Neuronal stem cell (in vitro differentiated cells): Measurements from ENCODE around the gene SENP1.

Experiments used
- DNase-seq: peaks from one replicate; pipeline ENCODE4 v3.0.0-alpha.2; 2013; ENCODE audit warnings: low spot score
- H2AFZ ChIP-seq: one replicate; pipeline ENCODE4 v1.6.1; 2013; ENCODE audit warnings: mild to moderate bottlenecking, low read length, inconsistent platforms
- H2AK5ac ChIP-seq: 2 replicates; pipeline ENCODE4 v1.6.1; 2013; ENCODE audit warnings: low read depth, mild to moderate bottlenecking, inconsistent platforms, low read length, moderate library complexity, mixed read lengths
- H2BK120ac ChIP-seq: 2 replicates; pipeline ENCODE4 v1.6.1; 2013; ENCODE audit warnings: low read depth, mild to moderate bottlenecking, inconsistent platforms, low read length, moderate library complexity, mixed read lengths
- H2BK12ac ChIP-seq: one replicate; pipeline ENCODE4 v1.6.1; 2013; ENCODE audit warnings: low read length, inconsistent platforms
- H2BK15ac ChIP-seq: 2 replicates; pipeline ENCODE4 v1.6.1; 2013; ENCODE audit warnings: mild to moderate bottlenecking, low read length, inconsistent platforms, mixed read lengths
- H2BK5ac ChIP-seq: one replicate; pipeline ENCODE4 v1.6.1; 2013; ENCODE audit warnings: inconsistent platforms, mild to moderate bottlenecking, low read length, moderate library complexity
- H3K14ac ChIP-seq: one replicate; pipeline ENCODE4 v1.6.1; 2013; ENCODE audit warnings: low read length, inconsistent platforms
- H3K18ac ChIP-seq: 2 replicates; pipeline ENCODE4 v1.6.1; 2013; ENCODE audit warnings: low read length, inconsistent platforms
- H3K23ac ChIP-seq: 2 replicates; pipeline ENCODE4 v1.6.1; 2013; ENCODE audit warnings: low read depth, mild to moderate bottlenecking, mixed read lengths, low read length, inconsistent platforms; ENCODE audit not compliant: poor library complexity
- H3K27ac ChIP-seq: replicated peaks from 3 replicates; pipeline ENCODE4 v1.5.1; 2013; ENCODE audit warnings: low read length, inconsistent platforms
- H3K27me3 ChIP-seq, 3 experiments: 2 replicates each; pipeline ENCODE4 v1.6.1; 2013; ENCODE audit warnings: low read length in 3 of 3, mild to moderate bottlenecking in 2 of 3, inconsistent platforms in 1 of 3, low read depth in 1 of 3, mixed read lengths in 1 of 3, moderate library complexity in 1 of 3; ENCODE audit not compliant: control insufficient read depth in 3 of 3, insufficient read depth in 3 of 3
- H3K36me3 ChIP-seq, 2 donors: replicated peaks in 1 of 2; 2 replicates each; pipeline ENCODE4 v1.6.1; 2013; ENCODE audit warnings: low read length in 2 of 2; ENCODE audit not compliant: control insufficient read depth in 2 of 2, insufficient read depth in 2 of 2
- H3K4ac ChIP-seq: 2 replicates; pipeline ENCODE4 v1.6.1; 2013; ENCODE audit warnings: inconsistent platforms, mild to moderate bottlenecking, low read length, moderate library complexity
- H3K4me1 ChIP-seq, 2 donors: 1 replicate in 1 of 2; 2 replicates in 1 of 2; pipeline ENCODE4 v1.6.1; 2013; ENCODE audit warnings: low read length in 2 of 2, low read depth in 1 of 2; ENCODE audit not compliant: control insufficient read depth in 2 of 2, insufficient read depth in 1 of 2
- H3K4me2 ChIP-seq: one replicate; pipeline ENCODE4 v1.6.1; 2013; ENCODE audit warnings: mild to moderate bottlenecking, low read length, inconsistent platforms; ENCODE audit not compliant: insufficient read depth, poor library complexity, severe bottlenecking
- H3K4me3 ChIP-seq, 2 donors: 2 replicates each; pipeline ENCODE4 v1.5.1; 2013; ENCODE audit warnings: low read length in 2 of 2, mild to moderate bottlenecking in 2 of 2, inconsistent platforms in 1 of 2, moderate library complexity in 1 of 2
- H3K79me1 ChIP-seq: one replicate; pipeline ENCODE4 v1.6.1; 2013; ENCODE audit warnings: low read depth, mild to moderate bottlenecking, inconsistent platforms, low read length, moderate library complexity
- H3K9ac ChIP-seq: one replicate; pipeline ENCODE4 v1.6.1; 2013; ENCODE audit warnings: mild to moderate bottlenecking, low read depth, low read length, inconsistent platforms; ENCODE audit not compliant: poor library complexity
- H3K9me3 ChIP-seq, 2 donors: replicated peaks in 1 of 2; 2 replicates each; pipeline versions ENCODE3 to v1.6.1; 2013; ENCODE audit warnings: low read length in 2 of 2, mild to moderate bottlenecking in 2 of 2, inconsistent platforms in 1 of 2, low read depth in 1 of 2, mixed read lengths in 1 of 2, moderate library complexity in 1 of 2; ENCODE audit not compliant: control insufficient read depth in 2 of 2, insufficient read depth in 1 of 2
- H4K8ac ChIP-seq: one replicate; pipeline ENCODE4 v1.6.1; 2013; ENCODE audit warnings: low read depth, mild to moderate bottlenecking, inconsistent platforms, low read length, moderate library complexity
- H4K91ac ChIP-seq: one replicate; pipeline ENCODE4 v1.6.1; 2013; ENCODE audit warnings: low read length, low read depth, mild to moderate bottlenecking, inconsistent platforms; ENCODE audit not compliant: poor library complexity
- WGBS, 2 donors: extraction: QIAGEN DNeasy Blood & Tissue Kit; methylation state at CpG; one replicate each; pipeline ENCODE4 v1.1.7; 2013; ENCODE audit warnings: missing lambda C conversion rate in 2 of 2, mixed read lengths in 1 of 2; ENCODE audit not compliant: insufficient read length in 2 of 2, insufficient replicate concordance in 1 of 2; ENCODE audit errors: extremely low coverage in 2 of 2; 5-methylcytosine and 5-hydroxymethylcytosine counted together

Gene SENP1

DNA sequence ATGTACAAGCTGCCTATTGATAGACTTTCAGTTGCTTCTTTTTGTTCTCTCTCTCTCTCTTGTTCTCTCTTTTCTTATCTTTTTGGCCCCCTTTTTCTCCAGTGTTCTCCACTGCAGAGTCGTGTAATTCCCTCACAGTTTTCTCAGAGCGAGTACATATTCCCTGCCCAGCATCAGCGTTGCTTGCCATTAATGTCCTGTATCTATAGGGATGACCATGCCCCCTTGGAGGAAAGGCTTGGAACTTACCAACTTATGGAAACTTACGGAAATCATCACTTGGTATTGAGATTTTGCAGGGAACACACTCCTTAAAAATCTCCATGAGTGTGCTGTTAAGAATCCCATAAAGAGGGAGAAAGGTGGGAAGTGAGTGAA is 87.3 kb downstream of the SENP1 start:
- Histone ChIP-seq H2AK5ac (no peak overlapping the region), H4K91ac (no peak overlapping the region), H3K9ac (no peak overlapping the region), H3K27me3 (peaks cover 0 to 16% (median 3%) of the 10 kb centered on the region in 3 experiments), H2BK12ac (no peak overlapping the region), H3K23ac (no peak overlapping the region), H3K4ac (no peak overlapping the region), H2AFZ (no peak overlapping the region), H3K4me2 (no peak overlapping the region), H4K8ac (no peak overlapping the region), H3K9me3 (no peaks in the 10 kb centered on the region), H3K27ac (no peak overlapping the region), H2BK5ac (no peak overlapping the region), H3K18ac (no peak overlapping the region), H2BK15ac (no peak overlapping the region), H3K4me1 (peaks cover 25 to 34% of the 10 kb centered on the region in 2 donors), H2BK120ac (no peak overlapping the region), H3K36me3 (no peaks in the 10 kb centered on the region), H3K79me1 (no peaks in the 10 kb centered on the region), H3K14ac (no peak overlapping the region), H3K4me3 (no peak overlapping the region)
- DNase-seq: no peak
- WGBS, 2 donors: no CpG with 5 or more reads among the region's 4 CpGs

DNA sequence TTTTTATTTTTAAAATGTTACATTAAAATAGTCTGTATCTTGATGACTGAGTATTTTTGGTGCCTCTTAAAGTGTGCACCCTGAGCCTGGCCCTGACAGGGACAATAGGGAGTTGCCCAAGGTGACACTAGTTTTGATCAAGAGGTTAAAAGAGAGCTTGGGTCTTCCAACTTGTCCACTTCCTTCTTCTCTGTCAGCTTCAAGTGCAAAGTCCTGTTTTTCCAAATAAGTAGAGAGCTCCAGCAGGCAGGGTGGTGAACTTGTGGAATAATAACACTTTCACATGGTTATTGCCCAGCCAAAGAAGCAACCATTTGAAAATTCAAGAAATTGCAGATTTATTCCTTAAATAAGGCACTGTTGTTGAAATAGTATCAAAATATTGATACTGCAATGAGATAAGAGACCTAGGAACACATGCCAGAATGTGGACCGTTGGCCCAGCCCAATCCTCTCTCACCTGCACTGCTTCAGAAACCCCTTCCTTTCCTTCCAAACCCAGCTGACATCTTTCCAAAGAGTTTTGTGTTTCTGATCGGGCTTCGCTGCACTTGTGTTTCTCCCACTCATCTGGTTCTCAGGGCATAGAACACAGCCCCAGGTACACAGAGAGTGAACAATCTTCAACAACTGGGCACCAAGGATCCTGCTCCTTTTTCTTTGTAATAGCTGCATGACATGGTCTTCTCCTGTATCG is 87.8 kb downstream of the SENP1 start:
- H3K27me3 ChIP-seq: peaks cover 0 to 18% (median 3%) of the 10 kb centered on the region in 3 experiments
- H3K9me3 ChIP-seq: no peaks in the 10 kb centered on the region
- H2BK120ac ChIP-seq: no peak overlapping the region
- no peak overlapping the region for H2AFZ ChIP-seq
- no peak overlapping the region for H3K23ac ChIP-seq
- H3K4me2 ChIP-seq: no peak overlapping the region
- H3K4me1 ChIP-seq: peaks cover 19 to 29% of the 10 kb centered on the region in 2 donors
- WGBS, 2 donors: no CpG with 5 or more reads among the region's 4 CpGs
- H2BK15ac ChIP-seq: no peak overlapping the region
- no peak overlapping the region for H3K9ac ChIP-seq
- no peaks in the 10 kb centered on the region for H3K79me1 ChIP-seq
- H3K18ac ChIP-seq: no peak overlapping the region
- no peak overlapping the region for H4K91ac ChIP-seq
- no peak overlapping the region for H3K4ac ChIP-seq
- no peak overlapping the region for H3K27ac ChIP-seq
- H3K4me3 ChIP-seq: no peak overlapping the region
- H2AK5ac ChIP-seq: no peak overlapping the region
- no peak overlapping the region for H2BK5ac ChIP-seq
- no peaks in the 10 kb centered on the region for H3K36me3 ChIP-seq
- no peak overlapping the region for H3K14ac ChIP-seq
- H2BK12ac ChIP-seq: no peak overlapping the region
- DNase-seq: no peak
- H4K8ac ChIP-seq: no peak overlapping the region

DNA sequence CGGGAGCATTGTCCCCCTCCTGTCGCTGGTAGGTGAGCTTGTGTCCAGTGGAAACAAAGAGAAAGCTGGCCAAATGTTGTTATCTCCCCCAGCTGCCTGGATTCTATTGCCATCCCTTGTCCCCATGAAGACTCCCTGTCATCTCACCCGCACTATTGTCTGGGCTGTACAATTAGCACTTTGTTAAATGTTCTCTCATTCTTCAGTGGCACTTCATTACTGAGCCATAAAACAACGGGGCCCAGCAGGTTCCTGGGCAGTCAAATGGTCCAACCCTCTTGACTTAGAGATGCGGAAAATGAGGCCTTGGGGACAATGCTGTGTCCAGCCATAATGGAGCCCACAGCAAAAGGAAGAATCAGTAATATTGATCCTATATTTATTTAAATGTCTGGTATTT is 88.4 kb downstream of the SENP1 start:
- H3K79me1 ChIP-seq: no peaks in the 10 kb centered on the region
- H3K27ac ChIP-seq: no peak overlapping the region
- H3K27me3 ChIP-seq: peaks cover 0 to 18% (median 3%) of the 10 kb centered on the region in 3 experiments
- peak overlapping the region; percentile 23 for H3K18ac ChIP-seq
- no peaks in the 10 kb centered on the region for H3K9me3 ChIP-seq
- H3K9ac ChIP-seq: no peak overlapping the region
- no peak for DNase-seq
- no peak overlapping the region for H3K4me3 ChIP-seq
- no peak overlapping the region for H2BK12ac ChIP-seq
- H3K4ac ChIP-seq: no peak overlapping the region
- H2AFZ ChIP-seq: peak overlapping the region; percentile 18
- H3K14ac ChIP-seq: no peak overlapping the region
- no peak overlapping the region for H3K23ac ChIP-seq
- H2BK15ac ChIP-seq: peak overlapping the region; percentile 18
- H4K91ac ChIP-seq: no peak overlapping the region
- no peak overlapping the region for H4K8ac ChIP-seq
- H2BK120ac ChIP-seq: no peak overlapping the region
- H3K4me1 ChIP-seq: peaks cover 15 to 24% of the 10 kb centered on the region in 2 donors
- H2AK5ac ChIP-seq: peak overlapping the region; percentile 59
- WGBS, 2 donors: no CpG with 5 or more reads among the region's 5 CpGs
- H2BK5ac ChIP-seq: no peak overlapping the region
- no peak overlapping the region for H3K4me2 ChIP-seq
- no peaks in the 10 kb centered on the region for H3K36me3 ChIP-seq

DNA sequence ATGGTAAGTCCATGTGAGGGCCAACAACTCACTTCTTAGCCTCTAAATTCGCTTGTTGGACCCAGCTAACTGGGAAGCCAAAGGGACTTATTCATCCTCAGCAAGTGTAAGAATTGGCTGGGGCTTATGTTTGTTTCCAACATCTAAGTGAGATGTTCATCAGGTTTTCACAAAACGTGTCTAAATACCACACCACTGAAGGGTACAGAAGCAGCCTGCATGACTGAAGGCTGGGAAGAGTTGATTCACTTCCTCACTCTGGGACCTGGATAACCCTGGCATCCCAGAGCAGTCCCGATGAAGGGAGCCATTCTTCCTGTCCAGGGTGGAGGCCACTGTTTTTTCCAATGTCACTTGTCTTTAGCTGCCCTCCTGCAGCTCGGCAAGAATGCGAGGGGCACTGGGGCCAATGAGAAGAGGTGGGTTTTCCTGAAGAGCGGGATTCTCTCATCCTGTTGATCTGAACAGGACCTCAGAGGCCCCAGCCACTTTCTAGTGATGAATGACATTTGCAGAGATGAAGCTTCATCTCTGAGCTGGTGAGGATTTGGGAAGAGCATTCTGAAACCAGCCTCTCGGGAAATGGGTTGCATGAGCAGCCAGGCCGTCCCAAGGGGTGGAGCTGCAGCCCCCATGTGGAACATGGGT is 89.4 kb downstream of the SENP1 start:
- H3K18ac ChIP-seq: peak overlapping the region; percentile 6
- no peak overlapping the region for H4K91ac ChIP-seq
- no peak overlapping the region for H3K9ac ChIP-seq
- no peak for DNase-seq
- peaks cover 10 to 18% of the 10 kb centered on the region in 2 donors for H3K4me1 ChIP-seq
- H3K36me3 ChIP-seq: no peaks in the 10 kb centered on the region
- no peak overlapping the region for H2AK5ac ChIP-seq
- H3K14ac ChIP-seq: no peak overlapping the region
- no peaks in the 10 kb centered on the region for H3K9me3 ChIP-seq
- no peak overlapping the region for H4K8ac ChIP-seq
- no peak overlapping the region for H2BK5ac ChIP-seq
- H2BK120ac ChIP-seq: no peak overlapping the region
- H3K27me3 ChIP-seq: peaks cover 0 to 18% (median 3%) of the 10 kb centered on the region in 3 experiments
- H2BK15ac ChIP-seq: no peak overlapping the region
- WGBS, 2 donors: no CpG with 5 or more reads among the region's 8 CpGs
- H3K23ac ChIP-seq: no peak overlapping the region
- H3K79me1 ChIP-seq: no peaks in the 10 kb centered on the region
- peak overlapping the region; percentile 50 for H2AFZ ChIP-seq
- no peak overlapping the region for H3K4me3 ChIP-seq
- no peak overlapping the region for H3K4ac ChIP-seq
- H3K27ac ChIP-seq: no peak overlapping the region
- H2BK12ac ChIP-seq: no peak overlapping the region
- H3K4me2 ChIP-seq: no peak overlapping the region
